Gastrocnemius medialis (tissue), 4 donors: ENCODE results near the gene GAL3ST1.

ENCODE experiments used
- POLR2A ChIP-seq, 2 donors: fragments of 450-650 bp; IDR thresholded peaks; one replicate each; pipeline ENCODE4 v1.6.1; 2017; ENCODE audit warnings: antibody characterized with exemption in 2 of 2, mild to moderate bottlenecking in 2 of 2, moderate library complexity in 2 of 2
- TF ChIP-seq, protein P1 (sequence below), 5 experiments: fragments of 450-650 bp in 3 of 5; fragments of 200-600 bp in 2 of 5; sonication (generic) in 2 of 5; IDR thresholded peaks in 4 of 5; conservative IDR thresholded peaks in 1 of 5; 1 replicate in 4 of 5; 2 replicates in 1 of 5; pipeline ENCODE4 v1.5.1; 2016 to 2019; ENCODE audit warnings: antibody characterized with exemption in 5 of 5, mild to moderate bottlenecking in 3 of 5, moderate library complexity in 3 of 5

DNA sequence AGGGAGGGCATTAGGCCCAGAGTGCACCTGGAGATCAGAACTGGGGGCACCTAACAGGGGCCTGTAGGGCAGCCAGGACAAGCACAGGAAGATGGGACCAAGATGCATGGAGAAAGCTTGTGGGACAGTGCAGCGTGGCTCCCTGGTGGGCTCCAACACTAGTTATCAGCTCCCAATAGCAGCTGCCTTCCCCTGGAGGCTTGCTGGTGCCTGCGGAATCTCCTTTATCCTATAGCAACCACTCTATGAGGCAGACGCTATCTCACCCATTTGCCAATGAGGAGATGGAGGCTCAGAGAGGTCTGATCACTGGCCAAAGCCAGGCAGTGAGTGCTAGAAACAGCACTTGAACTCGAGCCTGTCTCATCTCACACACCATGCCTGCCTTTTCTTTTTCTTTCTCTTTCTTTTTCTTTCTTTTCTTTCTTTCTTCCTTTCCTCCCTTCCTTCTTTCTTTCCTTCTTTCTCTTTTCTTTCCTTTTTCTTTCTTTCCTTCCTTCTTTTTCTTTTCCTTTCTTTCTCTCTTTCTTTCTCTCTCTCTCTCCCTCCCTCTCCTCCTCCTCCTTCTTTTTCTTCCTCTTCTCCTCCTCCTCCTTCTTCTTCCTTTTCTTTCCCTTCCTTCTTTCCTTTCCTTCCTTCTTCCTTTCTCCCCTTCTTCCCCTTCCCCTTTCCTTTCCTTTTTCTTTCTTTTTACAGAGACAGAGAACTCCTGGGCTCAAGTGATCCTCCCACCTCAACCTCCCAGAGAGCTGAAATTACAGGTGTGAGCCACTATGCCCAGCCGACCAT lies 52.9 kb downstream of the GAL3ST1 start:
- no peak for TF ChIP-seq POLR2A (IDR thresholded peaks at IDR 0.05)
- TF ChIP-seq, protein P1, sequence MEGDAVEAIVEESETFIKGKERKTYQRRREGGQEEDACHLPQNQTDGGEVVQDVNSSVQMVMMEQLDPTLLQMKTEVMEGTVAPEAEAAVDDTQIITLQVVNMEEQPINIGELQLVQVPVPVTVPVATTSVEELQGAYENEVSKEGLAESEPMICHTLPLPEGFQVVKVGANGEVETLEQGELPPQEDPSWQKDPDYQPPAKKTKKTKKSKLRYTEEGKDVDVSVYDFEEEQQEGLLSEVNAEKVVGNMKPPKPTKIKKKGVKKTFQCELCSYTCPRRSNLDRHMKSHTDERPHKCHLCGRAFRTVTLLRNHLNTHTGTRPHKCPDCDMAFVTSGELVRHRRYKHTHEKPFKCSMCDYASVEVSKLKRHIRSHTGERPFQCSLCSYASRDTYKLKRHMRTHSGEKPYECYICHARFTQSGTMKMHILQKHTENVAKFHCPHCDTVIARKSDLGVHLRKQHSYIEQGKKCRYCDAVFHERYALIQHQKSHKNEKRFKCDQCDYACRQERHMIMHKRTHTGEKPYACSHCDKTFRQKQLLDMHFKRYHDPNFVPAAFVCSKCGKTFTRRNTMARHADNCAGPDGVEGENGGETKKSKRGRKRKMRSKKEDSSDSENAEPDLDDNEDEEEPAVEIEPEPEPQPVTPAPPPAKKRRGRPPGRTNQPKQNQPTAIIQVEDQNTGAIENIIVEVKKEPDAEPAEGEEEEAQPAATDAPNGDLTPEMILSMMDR (IDR thresholded peaks at IDR 0.05 in 4 of 5, conservative IDR thresholded peaks at IDR 0.05 in 1 of 5) = no peak
